DMS114 treated with DMSO at 0.1 percent for 48 hours (cell line): ENCODE data around the gene KCNAB1.

Experiments used
- DNase-seq: peaks from one replicate; lab custom pipeline; 2025; ENCODE audit not compliant: unreplicated experiment; lab: John Stamatoyannopoulos, UW

The KCNAB1 gene

DNA sequence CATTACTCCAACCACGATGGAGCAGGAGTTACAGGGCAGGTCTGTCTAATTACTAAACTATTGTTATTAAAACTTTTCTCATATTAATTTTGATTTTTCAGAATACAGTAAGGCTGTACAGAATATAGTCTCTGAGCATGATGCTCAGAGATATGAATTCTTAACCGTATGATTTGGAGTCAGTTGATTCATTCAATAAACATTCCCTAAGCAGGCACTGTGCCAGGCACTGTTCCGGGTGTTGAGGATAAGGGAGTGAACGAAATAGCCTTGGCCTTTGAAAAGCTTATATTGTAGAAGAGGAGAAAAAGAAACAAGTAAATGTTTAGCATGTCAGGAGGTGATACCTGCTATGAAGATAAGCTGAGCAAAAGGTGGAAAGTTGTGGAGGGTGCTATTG, 187.3 kb downstream of the KCNAB1 start:
- no peak for DNase-seq

DNA sequence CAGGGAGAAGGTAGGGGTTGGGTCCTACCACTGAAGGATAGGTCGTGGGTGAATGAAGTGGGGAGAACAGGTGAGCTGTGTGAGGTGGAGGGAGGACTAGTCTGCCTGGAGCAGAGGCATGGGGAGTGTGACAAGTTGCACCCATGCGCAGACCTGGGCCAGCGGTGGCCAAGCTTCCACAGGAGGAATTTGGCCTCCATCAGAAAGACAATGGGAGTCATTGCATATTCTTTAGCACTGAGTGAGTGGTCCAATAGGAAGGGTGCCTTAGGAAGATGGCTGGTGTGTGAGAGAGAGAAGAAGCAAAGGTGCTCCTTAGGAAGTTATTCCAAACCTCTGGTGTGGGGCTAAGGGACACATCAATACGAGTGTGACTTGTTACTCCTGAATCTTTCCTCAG, 191.1 kb downstream of the KCNAB1 start:
- DNase-seq, result no peak

DNA sequence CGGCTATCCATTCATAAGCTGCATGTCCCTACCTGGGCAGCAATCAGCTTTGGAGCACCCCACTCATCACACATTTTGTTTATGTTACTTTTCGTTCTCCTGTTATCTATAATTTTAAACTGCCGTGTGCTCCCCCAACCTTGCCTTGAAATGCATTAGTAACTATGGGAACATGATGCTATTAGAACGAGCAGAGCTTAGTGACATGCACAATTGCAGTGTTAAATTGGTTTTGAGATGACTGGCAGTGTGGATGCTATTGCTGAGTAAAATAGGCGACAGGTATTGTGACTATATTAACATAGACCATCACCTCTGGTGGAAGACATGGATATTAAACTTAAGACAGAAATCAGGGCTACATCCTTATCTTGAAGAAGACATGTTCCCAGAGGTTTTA, 191.6 kb downstream of the KCNAB1 start:
- DNase-seq, result no peak

DNA sequence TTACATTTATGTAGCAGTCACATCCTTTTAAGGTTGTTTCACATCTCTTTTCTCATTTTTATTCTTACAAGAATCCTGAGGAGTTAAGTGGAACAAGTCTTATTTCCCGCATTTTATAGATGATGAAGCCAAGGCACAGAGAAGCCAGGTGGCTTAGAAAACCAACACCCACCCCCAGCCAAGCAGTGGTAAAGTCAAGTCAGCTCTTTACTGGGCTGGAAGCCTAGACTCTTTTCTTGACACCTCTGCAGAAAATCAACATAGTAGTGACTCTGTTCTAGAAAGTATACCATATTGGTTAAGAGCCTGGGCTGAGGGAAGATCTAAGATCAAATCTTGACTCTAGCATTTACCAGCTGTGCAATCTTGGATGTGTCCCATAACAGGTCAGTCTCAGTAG, 195.7 kb downstream of the KCNAB1 start:
- no peak for DNase-seq

- DNase-seq, result no peak
These were observed 197.2 kb downstream of the KCNAB1 start for GRCh38 chr3:156317462-156318074.

GRCh38 chr3:156321945-156322344, 201.6 kb downstream of the KCNAB1 start:
- DNase-seq, result no peak

DNA sequence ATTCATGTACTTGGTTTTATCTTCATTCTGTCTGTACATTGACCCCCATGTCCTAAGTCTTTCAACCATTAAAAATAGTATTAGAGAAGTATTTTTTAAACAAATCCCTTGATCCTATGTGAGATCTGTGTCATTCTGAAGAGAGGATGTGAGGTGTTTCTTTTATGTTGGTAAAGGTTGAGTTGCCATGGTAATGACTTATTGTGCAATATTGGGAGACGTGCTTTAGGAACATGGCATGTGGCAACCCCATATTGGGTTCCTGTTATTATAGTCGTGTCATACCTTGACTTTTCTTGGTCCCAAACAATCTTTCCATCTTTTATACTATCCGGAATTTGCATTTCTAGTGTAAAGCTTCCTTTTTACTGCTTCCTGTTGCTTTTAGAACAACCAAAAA, 203.1 kb downstream of the KCNAB1 start:
- no peak for DNase-seq

DNA sequence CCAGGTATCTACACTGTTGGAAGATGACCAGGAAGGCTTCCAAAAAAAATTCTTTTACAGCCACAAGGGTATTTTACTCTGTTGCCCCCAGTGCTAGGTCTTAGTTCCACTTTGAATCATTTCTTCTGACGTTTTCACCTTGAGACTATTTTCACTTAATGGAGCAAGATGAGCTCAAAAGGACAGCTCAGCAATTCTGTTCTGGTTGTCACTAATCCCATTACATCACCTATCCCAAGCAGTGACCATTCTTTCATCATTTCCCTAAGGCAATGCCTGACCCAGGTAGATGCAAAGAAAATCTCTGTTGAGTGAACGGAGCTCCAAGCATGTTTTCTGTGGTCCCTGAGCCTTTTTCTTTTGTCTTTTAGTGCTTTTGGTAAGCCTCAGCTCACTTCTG, 210.0 kb downstream of the KCNAB1 start:
- no peak for DNase-seq

- DNase-seq, result no peak
These were observed 211.9 kb downstream of the KCNAB1 start for GRCh38 chr3:156332304-156332703.

GRCh38 chr3:156334841-156335545, 214.6 kb downstream of the KCNAB1 start:
- DNase-seq, result no peak

- DNase-seq, result no peak
These were observed 219.1 kb downstream of the KCNAB1 start for GRCh38 chr3:156339491-156339890.

GRCh38 chr3:156341332-156341731, 221.0 kb downstream of the KCNAB1 start:
- DNase-seq, result no peak

DNA sequence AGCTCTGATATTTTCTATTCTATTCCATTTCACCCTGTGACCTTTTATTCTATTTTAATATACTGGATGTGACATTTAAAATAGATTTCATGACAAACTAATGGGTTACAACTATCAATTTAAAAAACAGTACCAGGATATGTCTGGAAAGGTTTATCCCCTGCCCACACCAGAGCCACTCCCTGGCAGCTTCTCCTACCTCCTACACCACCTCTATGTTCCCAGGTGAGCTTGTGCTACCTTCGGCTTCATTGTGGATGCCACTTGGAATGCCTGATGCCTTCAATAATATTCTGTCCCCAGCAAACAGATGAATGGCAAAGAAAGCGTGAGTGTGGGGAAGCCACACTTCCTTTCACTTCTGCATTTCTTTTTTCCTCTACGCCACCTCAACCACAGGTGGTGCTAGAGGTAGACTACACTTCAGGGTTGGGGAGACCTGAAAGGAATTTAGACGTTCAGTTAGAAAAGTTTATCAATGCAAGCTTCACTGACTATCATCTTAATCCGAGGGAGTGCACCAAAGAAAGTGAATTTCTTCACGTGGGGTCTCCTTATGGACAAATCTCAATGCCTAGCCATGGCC, 221.5 kb downstream of the KCNAB1 start:
- no peak for DNase-seq

DNA sequence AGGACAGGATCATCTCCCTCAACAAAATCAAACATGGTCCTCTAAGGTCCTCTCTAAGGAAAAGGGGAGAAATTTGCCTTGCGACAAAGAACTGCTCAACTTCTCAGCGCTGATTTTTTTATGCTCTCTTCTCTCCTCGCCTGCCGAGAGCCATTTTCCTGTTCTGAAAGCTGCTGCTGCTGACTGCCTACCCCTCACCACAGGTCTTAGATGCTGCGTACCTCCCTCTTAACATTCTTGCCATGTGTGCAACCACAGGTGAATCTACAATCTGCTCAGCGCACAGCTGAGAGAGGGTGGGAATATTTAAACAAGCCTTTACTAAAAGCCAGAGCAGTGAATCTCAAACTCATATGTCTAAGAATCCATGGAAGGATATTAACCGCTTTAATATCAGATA, 223.8 kb downstream of the KCNAB1 start:
- DNase-seq, result no peak

- DNase-seq, result no peak
These were observed 228.7 kb downstream of the KCNAB1 start for GRCh38 chr3:156349111-156349510.

- no peak for DNase-seq
These were observed 229.6 kb downstream of the KCNAB1 start for GRCh38 chr3:156349978-156350377.

GRCh38 chr3:156350781-156351180, 230.4 kb downstream of the KCNAB1 start:
- no peak for DNase-seq

GRCh38 chr3:156351783-156352182, 231.4 kb downstream of the KCNAB1 start:
- DNase-seq, result no peak

DNA sequence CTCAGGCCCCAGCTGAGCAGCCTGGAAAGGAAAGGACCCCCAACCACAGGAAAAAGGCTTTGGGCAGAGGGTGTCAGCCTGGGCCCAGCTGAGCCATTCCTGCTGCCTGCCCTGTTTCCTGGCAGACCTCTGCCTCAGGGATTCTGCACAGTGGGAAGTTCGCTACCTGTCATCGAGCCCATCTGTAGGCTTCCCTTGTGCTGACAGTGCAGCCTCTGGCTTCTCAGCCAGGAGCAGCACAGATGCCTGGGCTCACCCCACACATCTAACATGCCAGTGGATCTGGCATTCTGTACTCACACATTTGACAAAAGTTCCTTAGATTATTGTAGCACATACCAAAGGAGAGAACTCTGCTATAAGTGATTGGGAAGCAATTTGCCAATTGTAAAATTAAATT, 232.3 kb downstream of the KCNAB1 start:
- no peak for DNase-seq

DNA sequence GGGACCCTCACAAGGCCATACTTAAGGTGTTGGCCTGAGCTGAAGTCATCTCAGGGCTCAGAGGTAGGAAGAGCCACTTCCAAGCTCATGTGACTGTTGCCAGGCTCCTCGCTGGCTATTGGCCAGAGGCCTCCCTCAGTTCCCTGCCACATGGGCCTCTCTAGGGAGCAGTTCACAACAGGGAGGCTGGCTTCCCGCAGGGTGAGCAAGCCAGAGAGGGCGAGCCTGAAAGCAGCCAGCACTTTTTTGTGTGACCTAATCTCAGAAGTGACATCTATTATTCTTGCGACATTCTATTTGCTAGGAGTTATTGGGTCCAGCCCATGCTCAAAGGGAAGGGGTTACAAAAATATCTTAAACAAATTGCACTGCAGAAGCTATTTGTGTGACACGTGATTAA, 233.2 kb downstream of the KCNAB1 start:
- DNase-seq, result no peak

GRCh38 chr3:156356537-156357363, 236.4 kb downstream of the KCNAB1 start:
- DNase-seq, result no peak

DNA sequence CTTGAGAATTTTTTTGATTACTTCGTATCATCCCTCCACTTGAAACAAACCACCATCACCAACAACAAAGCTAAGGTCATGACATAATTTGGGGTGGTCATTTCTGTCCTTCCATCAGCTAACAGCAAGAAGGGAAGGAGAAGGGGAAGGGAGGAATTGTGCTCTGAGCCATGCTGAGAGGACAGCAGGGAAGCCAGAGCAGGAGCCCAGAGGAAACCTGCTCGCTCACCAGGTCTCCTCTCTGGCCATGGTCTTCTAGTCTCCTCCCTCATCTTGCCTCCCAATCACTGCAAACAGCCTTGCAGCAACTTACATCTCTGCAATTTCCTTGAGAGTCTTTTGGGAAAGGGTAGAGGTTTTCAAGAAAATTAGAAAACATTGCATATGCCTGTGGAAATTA, 237.9 kb downstream of the KCNAB1 start:
- DNase-seq, result no peak
